SK-N-SH (cell line): ENCODE data around the gene ZNF346. TPM values are rescaled to one million over a fixed set of nuclear protein-coding genes. Genes with fewer than 3 reads are reported as not detected.

Experiments
- CTCF ChIA-PET: fragments of 300-600, 350-600 bp; formaldehyde crosslinking; extraction: SDS; loops from one replicate; lab custom pipeline; 2021; lab: Yijun Ruan, JAX
- POLR2A ChIA-PET: fragments of 350-600 bp; sonication (Branson Sonifier 250); formaldehyde crosslinking; extraction: SDS; loops from one replicate; lab custom pipeline; 2020; ENCODE audit warnings: antibody characterized with exemption, inconsistent platforms; lab: Yijun Ruan, JAX
- DNase-seq: peaks from one replicate; pipeline ENCODE4 v3.0.0; 2012
- H2AFZ ChIP-seq: fragments of 200-600 bp; sonication (generic); 2 replicates; pipeline ENCODE4 v1.8.1; 2016; ENCODE audit warnings: antibody characterized with exemption, mild to moderate bottlenecking, low read depth
- H3F3A ChIP-seq: fragments of 200-600 bp; sonication (generic); replicated peaks from 2 replicates; pipeline ENCODE3; 2016; ENCODE audit warnings: antibody characterized with exemption, mild to moderate bottlenecking; ENCODE audit not compliant: insufficient read depth
- H3K27ac ChIP-seq, 2 experiments: fragments of 200-500 bp in 1 of 2; fragments of 200-600 bp in 1 of 2; sonication (Bioruptor generic) in 1 of 2; sonication (generic), shearing (Covaris generic) in 1 of 2; 2 replicates each; pipeline versions ENCODE4 v1.5.1 to v1.6.1; 2014 to 2016; ENCODE audit warnings: low read depth in 2 of 2, inconsistent platforms in 1 of 2, low read length in 1 of 2, mild to moderate bottlenecking in 1 of 2, mixed read lengths in 1 of 2
- H3K27me3 ChIP-seq: fragments of 200-600 bp; sonication (generic), shearing (Covaris generic); 2 replicates; pipeline ENCODE4 v1.6.1; 2016; ENCODE audit warnings: mixed run types; ENCODE audit not compliant: insufficient read depth
- H3K36me3 ChIP-seq, 2 experiments: fragments of 200-500 bp in 1 of 2; fragments of 200-600 bp in 1 of 2; sonication (Bioruptor generic) in 1 of 2; sonication (generic) in 1 of 2; replicated peaks in 1 of 2; 2 replicates each; pipeline versions ENCODE3 to v1.5.1; 2014 to 2016; ENCODE audit warnings: low read length in 1 of 2, mild to moderate bottlenecking in 1 of 2; ENCODE audit not compliant: insufficient read depth in 2 of 2, control insufficient read depth in 1 of 2
- H3K4me1 ChIP-seq, 2 experiments: fragments of 200-500 bp in 1 of 2; fragments of 200-600 bp in 1 of 2; sonication (Bioruptor generic) in 1 of 2; sonication (generic), shearing (Covaris generic) in 1 of 2; 2 replicates each; pipeline versions ENCODE4 v1.5.1 to v1.6.1; 2014 to 2016; ENCODE audit warnings: low read depth in 1 of 2, low read length in 1 of 2, mixed run types in 1 of 2; ENCODE audit not compliant: insufficient read depth in 2 of 2, control insufficient read depth in 1 of 2
- H3K4me2 ChIP-seq: fragments of 200-600 bp; sonication (generic), shearing (Covaris generic); 2 replicates; pipeline ENCODE4 v1.6.1; 2017; ENCODE audit warnings: mixed run types
- H3K4me3 ChIP-seq, 2 experiments: fragments of 200-500 bp in 1 of 2; fragments of 200-600 bp in 1 of 2; sonication (Bioruptor generic) in 1 of 2; sonication (generic), shearing (Covaris generic) in 1 of 2; 2 replicates each; pipeline versions ENCODE4 v1.5.1 to v1.8.1; 2014 to 2016; ENCODE audit warnings: low read depth in 2 of 2, inconsistent platforms in 1 of 2, low read length in 1 of 2, mild to moderate bottlenecking in 1 of 2, mixed read lengths in 1 of 2, moderate library complexity in 1 of 2
- H3K79me2 ChIP-seq: fragments of 200-600 bp; sonication (generic); 2 replicates; pipeline ENCODE4 v1.8.1; 2017; ENCODE audit warnings: mild to moderate bottlenecking; ENCODE audit not compliant: insufficient read depth
- H3K9ac ChIP-seq: fragments of 200-600 bp; sonication (generic); 2 replicates; pipeline ENCODE4 v1.6.1; 2017; ENCODE audit warnings: mixed run types
- H3K9me2 ChIP-seq: fragments of 200-600 bp; sonication (generic); 2 replicates; pipeline ENCODE4 v1.6.1; 2017; ENCODE audit warnings: mixed run types
- H3K9me3 ChIP-seq: fragments of 200-600 bp; sonication (generic); 2 replicates; pipeline ENCODE4 v1.6.1; 2017; ENCODE audit warnings: mixed run types, mild to moderate bottlenecking, moderate library complexity
- H4K20me1 ChIP-seq: fragments of 200-600 bp; sonication (generic); 2 replicates; pipeline ENCODE4 v1.6.1; 2017; ENCODE audit warnings: mild to moderate bottlenecking, mixed run types; ENCODE audit not compliant: insufficient read depth
- CTCF ChIP-seq: fragments of 200-600 bp; sonication (generic); IDR thresholded peaks from 2 replicates; pipeline ENCODE4 v1.6.1; 2017; ENCODE audit warnings: antibody characterized with exemption, mild to moderate bottlenecking, moderate library complexity
- EP300 ChIP-seq, 2 experiments: IDR thresholded peaks; 2 replicates each; pipeline versions ENCODE4 v1.4.0 to v1.6.1; 2012; ENCODE audit warnings: borderline replicate concordance in 1 of 2, low read depth in 1 of 2, low read length in 1 of 2
- EZH2phosphoT487 ChIP-seq: fragments of 200-600 bp; sonication (generic); IDR thresholded peaks from 2 replicates; pipeline ENCODE4 v1.6.1; 2017; ENCODE audit warnings: low read depth, mixed run types, mild to moderate bottlenecking, antibody characterized with exemption, moderate library complexity, borderline replicate concordance
- FOXM1 ChIP-seq: IDR thresholded peaks from 2 replicates; pipeline ENCODE4 v1.4.0; 2012; ENCODE audit warnings: low read depth, mild to moderate bottlenecking
- GABPA ChIP-seq: IDR thresholded peaks from 2 replicates; pipeline ENCODE4 v1.4.0; 2012; ENCODE audit warnings: low read depth, mild to moderate bottlenecking
- GATA2 ChIP-seq: sonication (generic); formaldehyde crosslinking; IDR thresholded peaks from 2 replicates; pipeline ENCODE4 v1.5.0; 2020; ENCODE audit warnings: mild to moderate bottlenecking, missing genetic modification reagents
- JUND ChIP-seq: IDR thresholded peaks from 2 replicates; pipeline ENCODE4 v1.4.0; 2012
- NFIC ChIP-seq: IDR thresholded peaks from 2 replicates; pipeline ENCODE4 v1.4.0; 2012; ENCODE audit warnings: borderline replicate concordance
- NRF1 ChIP-seq: IDR thresholded peaks from 2 replicates; pipeline ENCODE4 v1.6.1; 2012; ENCODE audit warnings: low read depth, mild to moderate bottlenecking, low read length
- PBX3 ChIP-seq: IDR thresholded peaks from 2 replicates; pipeline ENCODE4; 2012
- POLR2AphosphoS5 ChIP-seq: IDR thresholded peaks from 2 replicates; pipeline ENCODE4 v1.6.1; 2012; ENCODE audit warnings: low read depth, low read length
- RAD21 ChIP-seq: IDR thresholded peaks from 2 replicates; pipeline ENCODE4 v1.6.1; 2012; ENCODE audit warnings: mild to moderate bottlenecking, low read length
- REST ChIP-seq: IDR thresholded peaks from 2 replicates; pipeline ENCODE4 v1.6.1; 2012; ENCODE audit warnings: mild to moderate bottlenecking, low read depth, low read length, moderate library complexity
- SIN3A ChIP-seq: IDR thresholded peaks from 2 replicates; pipeline ENCODE4 v1.6.1; 2012; ENCODE audit warnings: low read depth, mild to moderate bottlenecking, low read length, moderate library complexity, borderline replicate concordance
- TAF1 ChIP-seq: IDR thresholded peaks from 2 replicates; pipeline ENCODE4 v1.6.1; 2012; ENCODE audit warnings: low read depth, mild to moderate bottlenecking, low read length, moderate library complexity, borderline replicate concordance
- TCF12 ChIP-seq: IDR thresholded peaks from 2 replicates; pipeline ENCODE4 v1.4.0; 2012
- USF1 ChIP-seq: IDR thresholded peaks from 2 replicates; pipeline ENCODE4 v1.4.0; 2012; ENCODE audit warnings: low read depth, borderline replicate concordance
- USF2 ChIP-seq: fragments of 150-350 bp; IDR thresholded peaks from 2 replicates; pipeline ENCODE4 v1.6.1; 2017; ENCODE audit warnings: antibody characterized with exemption, low read length, low read depth, borderline replicate concordance
- WGBS: methylation state at CpG from one replicate; pipeline ENCODE4 v1.1.6; 2017; ENCODE audit warnings: low lambda C conversion rate; 5-methylcytosine and 5-hydroxymethylcytosine counted together
- polyA plus RNA-seq, 3 experiments: library from polyadenylated mRNA; depleted of rRNA; stranded (reverse); fragments of >200 nt; gene quantifications; 2 replicates each; pipeline ENCODE4 v1.2.3, GENCODE V29; 2012

The ZNF346 gene
- polyA plus RNA-seq, 1 of the 3 experiments (the other 2 are of a cell fraction), result 15.1 TPM

- CTCF ChIA-PET, result no interaction called here
- Histone ChIP-seq H3K9me2 (no peaks in the 10 kb centered on the region), H3K4me2 (no peak overlapping the region), H3K36me3 (no peaks in the 10 kb centered on the region), H3F3A (no peaks in the 10 kb centered on the region), H3K79me2 (no peaks in the 10 kb centered on the region), H3K4me1 (no peaks in the 10 kb centered on the region), H3K4me3 (no peak overlapping the region), H2AFZ (no peak overlapping the region), H3K27ac (no peak overlapping the region), H3K9ac (no peak overlapping the region), H3K9me3 (no peaks in the 10 kb centered on the region)
- POLR2A ChIA-PET, result interaction anchor here (1.2 kb wide), 1 partner anchor 11 kb away, joined by 6 read pairs; no protein-coding TSS in a partner anchor
- DNase-seq, result no peak
- TF ChIP-seq REST (no peak), NFIC (no peak), USF1 (no peak), POLR2AphosphoS5 (no peak), TAF1 (no peak), TCF12 (no peak), USF2 (no peak), NRF1 (no peak), SIN3A (no peak), EZH2phosphoT487 (no peak), RAD21 (no peak), GATA2 (CRISPR knock-in tag) (no peak), PBX3 (no peak), EP300 (IDR thresholded peaks at IDR 0.05; ENCODE audit: borderline replicate concordance in 1 of 2, low read depth in 1 of 2, low read length in 1 of 2) (no peak), CTCF (no peak), FOXM1 (no peak), JUND (no peak), GABPA (no peak)
- TF ChIP-seq, all 33 proteins: peak for 0
- 90% methylated on average over 15 of the region's 15 CpGs for WGBS
- Histone ChIP-seq H4K20me1 (no peaks in the 10 kb centered on the region), H3K27me3 (no peaks in the 10 kb centered on the region)
These were observed 101.4 kb downstream of the ZNF346 start for GRCh38 chr5:177123789-177124485.
